K562 (cell line): ENCODE measurements around the gene CHRNA3.

Experiments
- EZH2 ChIP-seq: IDR thresholded peaks from 2 replicates; pipeline ENCODE4 v1.6.1; 2012; ENCODE audit warnings: low read depth, mild to moderate bottlenecking, inconsistent platforms, low read length, borderline replicate concordance
- NR0B1 ChIP-seq: fragments of 450-650 bp; IDR thresholded peaks from one replicate; pipeline ENCODE4 v1.6.1; 2018; ENCODE audit warnings: mild to moderate bottlenecking, moderate library complexity; ENCODE audit not compliant: partially characterized antibody
- PREB ChIP-seq: sonication (generic); formaldehyde crosslinking; IDR thresholded peaks from 2 replicates; pipeline ENCODE4 v1.8.1; 2023; ENCODE audit warnings: mild to moderate bottlenecking, missing genetic modification reagents
- PRPF4 ChIP-seq: fragments of 200-400 bp; formaldehyde crosslinking; IDR thresholded peaks from one replicate; pipeline ENCODE4 v1.6.1; 2017; ENCODE audit warnings: low read length, low read depth, mild to moderate bottlenecking; ENCODE audit not compliant: insufficient read depth, poor library complexity, severe bottlenecking
- YY1 ChIP-seq, 3 experiments: IDR thresholded peaks; 2 replicates each; pipeline ENCODE4 v1.6.1; 2011; ENCODE audit warnings: low read length in 2 of 3, mild to moderate bottlenecking in 2 of 3, moderate library complexity in 2 of 3, borderline replicate concordance in 1 of 3, control low read depth in 1 of 3, low read depth in 1 of 3; ENCODE audit not compliant: insufficient read depth in 3 of 3, insufficient replicate concordance in 2 of 3, control insufficient read depth in 1 of 3, insufficient read length in 1 of 3; ENCODE audit errors: extremely low read depth in 1 of 3

GRCh38 chr15:78598348-78598747 lies 22.4 kb downstream of the CHRNA3 start:
- TF ChIP-seq PRPF4 (no peak), NR0B1 (no peak), YY1 (IDR thresholded peaks at IDR 0.05; ENCODE audit: borderline replicate concordance in 1 of 3, control insufficient read depth in 1 of 3, extremely low read depth in 1 of 3, insufficient read depth in 3 of 3, insufficient read length in 1 of 3, insufficient replicate concordance in 2 of 3, low read depth in 1 of 3, low read length in 2 of 3) (no peak), PREB (CRISPR knock-in tag) (no peak), EZH2 (no peak)
